GM18499 (cell line): Measurements from ENCODE around the gene LRAT.
"Not testable (repeated sequence)": the region's sequence is repeated elsewhere in the genome, so short reads cannot be mapped to it uniquely, and the experiment has no call there.

Experiments used
- ATAC-seq: cut with Tn5 transposase; IDR thresholded peaks from one replicate; pipeline ENCODE4 v1.9.1; 2021; ENCODE audit warnings: moderate number of reproducible peaks; ENCODE audit not compliant: insufficient read depth, unreplicated experiment

LRAT gene

GRCh38 chr4:154743683-154744340, at the start of gene LRAT:
Gene LRAT (plus strand): TSS chr4:154744000. CDS start chr4:154744327, 327 bp downstream.
- no peak for ATAC-seq

- no peak for ATAC-seq
Observed at GRCh38 chr4:154707877-154708276, 35.9 kb upstream of the LRAT start.

GRCh38 chr4:154709550-154709949, 34.2 kb upstream of the LRAT start:
- ATAC-seq: no peak

GRCh38 chr4:154711522-154711921, 32.3 kb upstream of the LRAT start:
- ATAC-seq: no peak

GRCh38 chr4:154714339-154715040, 29.3 kb upstream of the LRAT start:
- no peak for ATAC-seq

- ATAC-seq: no peak
Observed at GRCh38 chr4:154719087-154719486, 24.7 kb upstream of the LRAT start.

- ATAC-seq: peak; percentile 96
Observed at GRCh38 chr4:154720123-154720522, 23.7 kb upstream of the LRAT start.

- ATAC-seq: no peak
Observed at GRCh38 chr4:154720618-154721267, 23.1 kb upstream of the LRAT start.

- ATAC-seq: no peak
Observed at GRCh38 chr4:154722262-154722661, 21.5 kb upstream of the LRAT start.

GRCh38 chr4:154723601-154724000, 20.2 kb upstream of the LRAT start:
- ATAC-seq: not testable (repeated sequence)

GRCh38 chr4:154727540-154727939, 16.3 kb upstream of the LRAT start:
- no peak for ATAC-seq

GRCh38 chr4:154731756-154732155, 12.0 kb upstream of the LRAT start:
- ATAC-seq: no peak

- no peak for ATAC-seq
Observed at GRCh38 chr4:154732669-154733068, 11.1 kb upstream of the LRAT start.

GRCh38 chr4:154736770-154737169, 7.0 kb upstream of the LRAT start:
- no peak for ATAC-seq

- no peak for ATAC-seq
Observed at GRCh38 chr4:154738426-154738825, 5.4 kb upstream of the LRAT start.

- no peak for ATAC-seq
Observed at GRCh38 chr4:154739111-154739510, 4.7 kb upstream of the LRAT start.

- ATAC-seq: no peak
Observed at GRCh38 chr4:154740462-154740861, 3.3 kb upstream of the LRAT start.

GRCh38 chr4:154741131-154741665, 2.6 kb upstream of the LRAT start:
- ATAC-seq: no peak

GRCh38 chr4:154741922-154742850, 1.6 kb upstream of the LRAT start:
- ATAC-seq: no peak

- ATAC-seq: no peak
Observed at GRCh38 chr4:154744341-154744926, 634 bp downstream of the LRAT start.
